ENCODE data around the gene IFTAP.
A peak's percentile ranks its signal among the peaks of the same experiment; 100 is the strongest.

The IFTAP gene

DNA sequence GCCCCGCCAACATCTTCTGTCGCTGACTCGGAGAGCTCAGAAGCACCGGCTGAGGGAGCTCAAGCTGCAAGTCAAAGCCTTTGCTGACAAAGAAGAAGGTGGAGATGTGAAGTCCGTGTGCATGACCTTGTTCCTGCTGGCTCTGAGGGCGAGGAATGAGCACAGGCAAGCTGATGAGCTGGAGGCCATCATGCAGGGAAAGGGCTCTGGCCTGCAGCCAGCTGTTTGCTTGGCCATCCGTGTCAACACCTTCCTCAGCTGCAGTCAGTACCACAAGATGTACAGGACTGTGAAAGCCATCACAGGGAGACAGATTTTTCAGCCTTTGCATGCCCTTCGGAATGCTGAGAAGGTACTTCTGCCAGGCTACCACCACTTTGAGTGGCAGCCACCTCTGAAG lies 19.8 kb upstream of the IFTAP start:
- no peak overlapping the region for H3K4me3 ChIP-seq (ENCODE audit: low read length)
- no peaks in the 10 kb centered on the region for H3K9me3 ChIP-seq (ENCODE audit: control insufficient read depth, low read length)
- H3K27me3 ChIP-seq (replicated peaks; ENCODE audit: control insufficient read depth, insufficient read depth, low read length): no peaks in the 10 kb centered on the region
- H3K9ac ChIP-seq (ENCODE audit: low read length): no peak overlapping the region
- no peaks in the 10 kb centered on the region for H3K36me3 ChIP-seq (ENCODE audit: control insufficient read depth, insufficient read depth, low read length, severe bottlenecking)
- H3K4me1 ChIP-seq (ENCODE audit: control insufficient read depth, insufficient read depth, low read length): peaks cover 15% of the 10 kb centered on the region
- no peak for DNase-seq (ENCODE audit: low read depth)

DNA sequence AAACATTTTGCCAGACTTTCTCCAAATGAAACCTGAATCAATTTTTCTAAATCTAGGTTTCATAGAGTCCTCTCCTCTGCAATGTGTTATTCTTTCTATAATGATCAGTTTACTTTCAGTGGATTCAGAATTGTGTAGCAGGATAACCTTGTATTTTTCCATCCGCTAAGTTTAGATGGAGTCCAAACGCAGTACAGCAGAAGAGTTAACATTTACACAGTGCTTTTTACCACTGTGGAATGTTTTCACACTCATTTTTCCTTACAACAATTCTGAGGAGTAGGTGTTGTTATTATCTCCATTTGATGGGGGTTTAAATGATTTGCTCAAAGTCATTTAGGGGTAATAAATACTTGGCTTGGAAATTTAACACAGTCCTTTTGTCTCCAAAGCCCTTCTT lies 16.9 kb upstream of the IFTAP start:
- DNase-seq (ENCODE audit: low read depth): no peak

DNA sequence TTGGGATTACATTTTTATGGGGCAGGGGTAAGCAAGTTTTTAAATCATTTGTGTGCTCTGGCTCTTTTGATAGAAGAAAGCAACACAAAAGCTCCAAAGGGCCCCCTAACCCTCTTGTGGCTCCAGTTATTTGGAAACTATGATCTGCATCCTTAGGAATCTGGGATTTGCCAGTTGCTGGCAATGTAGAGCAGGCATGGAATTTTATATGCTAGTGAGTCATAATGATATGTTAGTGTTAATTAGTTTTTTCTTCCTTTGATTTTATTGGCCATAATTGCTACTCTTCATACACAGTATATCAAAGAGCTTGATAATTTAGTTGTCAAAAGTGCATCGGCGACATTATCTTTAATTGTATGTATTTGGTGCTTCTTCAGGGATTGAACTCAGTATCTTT lies 16.4 kb upstream of the IFTAP start:
- Histone ChIP-seq H3K36me3 (ENCODE audit: control insufficient read depth, insufficient read depth, low read length, severe bottlenecking) (no peaks in the 10 kb centered on the region), H3K27me3 (replicated peaks; ENCODE audit: control insufficient read depth, insufficient read depth, low read length) (no peaks in the 10 kb centered on the region), H3K4me1 (ENCODE audit: control insufficient read depth, insufficient read depth, low read length) (peaks cover 15% of the 10 kb centered on the region), H3K9ac (ENCODE audit: low read length) (no peak overlapping the region), H3K4me3 (ENCODE audit: low read length) (no peak overlapping the region), H3K9me3 (ENCODE audit: control insufficient read depth, low read length) (no peaks in the 10 kb centered on the region)
- peak; percentile 62 for DNase-seq (ENCODE audit: low read depth)

More for the DNA sequence above, 16.9 kb upstream of the IFTAP start:
- no peak overlapping the region for H3K4me3 ChIP-seq (ENCODE audit: low read length)
- no peaks in the 10 kb centered on the region for H3K36me3 ChIP-seq (ENCODE audit: control insufficient read depth, insufficient read depth, low read length, severe bottlenecking)
- no peaks in the 10 kb centered on the region for H3K27me3 ChIP-seq (replicated peaks; ENCODE audit: control insufficient read depth, insufficient read depth, low read length)
- no peak overlapping the region for H3K9ac ChIP-seq (ENCODE audit: low read length)
- H3K4me1 ChIP-seq (ENCODE audit: control insufficient read depth, insufficient read depth, low read length): peaks cover 15% of the 10 kb centered on the region
- no peaks in the 10 kb centered on the region for H3K9me3 ChIP-seq (ENCODE audit: control insufficient read depth, low read length)

DNA sequence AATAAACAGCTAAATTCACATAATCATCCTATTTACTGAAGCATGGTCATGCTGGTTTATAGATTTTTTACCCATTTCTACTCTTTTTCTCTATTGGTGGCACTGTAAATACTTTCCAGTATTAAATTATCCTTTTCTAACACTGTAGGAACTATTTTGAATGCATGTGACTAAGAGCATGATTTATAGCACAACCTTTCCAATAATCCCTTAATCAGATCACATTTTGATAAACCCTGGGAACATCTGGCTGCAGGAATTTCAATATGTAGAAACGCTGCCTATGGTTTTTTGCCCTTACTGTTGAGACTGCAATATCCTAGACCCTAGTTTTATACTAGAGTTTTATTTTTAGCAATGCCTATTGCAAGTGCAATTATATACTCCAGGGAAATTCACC lies 15.8 kb upstream of the IFTAP start:
- no peaks in the 10 kb centered on the region for H3K27me3 ChIP-seq (replicated peaks; ENCODE audit: control insufficient read depth, insufficient read depth, low read length)
- no peak for DNase-seq (ENCODE audit: low read depth)
- no peak overlapping the region for H3K4me3 ChIP-seq (ENCODE audit: low read length)
- H3K4me1 ChIP-seq (ENCODE audit: control insufficient read depth, insufficient read depth, low read length): peaks cover 15% of the 10 kb centered on the region
- H3K9ac ChIP-seq (ENCODE audit: low read length): no peak overlapping the region
- no peaks in the 10 kb centered on the region for H3K9me3 ChIP-seq (ENCODE audit: control insufficient read depth, low read length)
- H3K36me3 ChIP-seq (ENCODE audit: control insufficient read depth, insufficient read depth, low read length, severe bottlenecking): no peaks in the 10 kb centered on the region

DNA sequence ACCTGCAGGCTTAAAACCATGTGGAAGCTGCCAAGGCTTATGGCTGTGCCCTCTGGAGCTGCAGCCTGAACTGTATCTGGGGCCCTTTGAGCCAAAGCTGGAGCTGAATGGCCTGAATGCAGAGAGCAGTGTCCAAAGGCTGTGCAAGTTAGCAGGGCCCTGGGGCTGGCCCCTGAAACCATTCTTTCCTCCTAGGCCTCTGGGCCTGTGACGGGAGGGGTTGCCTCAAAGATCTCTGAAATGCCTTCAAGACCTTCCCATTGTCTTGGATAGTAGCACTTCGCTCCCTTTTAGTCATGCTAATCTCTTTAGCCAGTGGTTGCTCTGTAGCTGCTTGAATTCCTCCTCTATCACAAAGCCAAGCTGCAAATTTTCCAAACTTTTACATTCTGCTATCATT lies 12.8 kb upstream of the IFTAP start:
- DNase-seq (ENCODE audit: low read depth): no peak
- Histone ChIP-seq H3K9me3 (ENCODE audit: control insufficient read depth, low read length) (no peaks in the 10 kb centered on the region), H3K9ac (ENCODE audit: low read length) (no peak overlapping the region), H3K4me1 (ENCODE audit: control insufficient read depth, insufficient read depth, low read length) (peaks cover 15% of the 10 kb centered on the region), H3K4me3 (ENCODE audit: low read length) (no peak overlapping the region), H3K36me3 (ENCODE audit: control insufficient read depth, insufficient read depth, low read length, severe bottlenecking) (no peaks in the 10 kb centered on the region), H3K27me3 (replicated peaks; ENCODE audit: control insufficient read depth, insufficient read depth, low read length) (no peaks in the 10 kb centered on the region)

DNA sequence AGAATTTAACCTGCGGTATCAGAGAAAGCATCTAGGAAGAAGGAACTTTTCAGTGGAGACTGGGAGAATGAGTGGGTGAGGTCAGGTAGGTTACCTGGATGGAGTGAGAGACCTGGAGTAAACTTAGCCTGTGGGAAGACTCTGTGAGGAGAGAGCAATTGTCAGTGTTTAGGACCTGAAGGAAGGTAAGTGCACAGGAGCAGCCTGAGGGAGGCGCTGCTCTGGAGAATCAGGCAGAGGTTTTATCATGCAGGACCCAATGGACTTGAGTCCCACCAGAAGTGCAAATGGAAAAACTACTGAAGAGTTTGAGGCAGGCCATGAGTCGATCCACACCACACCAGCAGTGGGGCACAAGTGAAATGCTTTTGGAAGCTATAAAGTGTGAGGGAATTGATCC lies 10.6 kb upstream of the IFTAP start:
- Histone ChIP-seq H3K27me3 (replicated peaks; ENCODE audit: control insufficient read depth, insufficient read depth, low read length) (no peaks in the 10 kb centered on the region), H3K36me3 (ENCODE audit: control insufficient read depth, insufficient read depth, low read length, severe bottlenecking) (no peaks in the 10 kb centered on the region), H3K4me1 (ENCODE audit: control insufficient read depth, insufficient read depth, low read length) (no peaks in the 10 kb centered on the region), H3K9me3 (ENCODE audit: control insufficient read depth, low read length) (no peaks in the 10 kb centered on the region), H3K9ac (ENCODE audit: low read length) (no peak overlapping the region), H3K4me3 (ENCODE audit: low read length) (no peak overlapping the region)
- no peak for DNase-seq (ENCODE audit: low read depth)

DNA sequence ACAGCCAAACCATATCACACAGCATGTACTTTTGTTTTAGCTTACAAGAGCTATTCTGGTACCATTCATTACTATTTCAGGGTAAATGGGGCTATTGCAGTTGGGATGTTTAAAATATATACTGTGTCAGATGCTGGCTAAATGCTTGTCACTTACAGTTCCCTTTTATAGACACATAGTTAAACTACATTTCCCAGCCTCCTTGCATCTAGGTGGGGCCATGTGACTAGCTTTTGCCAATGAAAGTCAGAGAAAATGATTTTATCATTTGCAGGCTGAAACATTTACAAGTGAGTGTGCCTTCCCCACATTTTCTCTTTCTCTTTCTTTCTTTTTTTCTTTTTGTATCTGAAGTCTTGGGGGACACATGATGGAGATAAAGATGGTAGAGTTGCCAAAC lies 7.8 kb upstream of the IFTAP start:
- H3K9ac ChIP-seq (ENCODE audit: low read length): no peak overlapping the region
- no peaks in the 10 kb centered on the region for H3K9me3 ChIP-seq (ENCODE audit: control insufficient read depth, low read length)
- H3K4me3 ChIP-seq (ENCODE audit: low read length): no peak overlapping the region
- peaks cover 7% of the 10 kb centered on the region for H3K27me3 ChIP-seq (replicated peaks; ENCODE audit: control insufficient read depth, insufficient read depth, low read length)
- no peaks in the 10 kb centered on the region for H3K4me1 ChIP-seq (ENCODE audit: control insufficient read depth, insufficient read depth, low read length)
- no peaks in the 10 kb centered on the region for H3K36me3 ChIP-seq (ENCODE audit: control insufficient read depth, insufficient read depth, low read length, severe bottlenecking)
- no peak for DNase-seq (ENCODE audit: low read depth)

DNA sequence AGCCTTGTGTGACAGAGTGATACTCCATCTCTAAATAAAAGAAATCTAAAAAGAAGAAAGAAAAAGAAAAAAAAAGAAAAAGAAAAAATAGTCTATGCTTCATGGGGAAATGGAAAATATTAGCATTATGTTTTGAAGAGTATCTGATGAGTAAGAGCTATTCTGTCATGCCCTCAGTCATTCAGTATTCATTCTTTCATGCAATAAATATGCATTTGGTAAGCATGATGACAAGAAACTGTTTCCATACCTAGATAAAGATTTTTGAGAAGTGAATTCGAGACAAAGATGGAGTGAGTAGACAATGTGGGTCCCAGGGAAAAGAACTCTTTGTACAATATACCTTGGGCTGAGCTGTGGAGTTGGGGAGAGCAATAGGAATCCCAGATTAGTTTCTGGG lies 6.2 kb upstream of the IFTAP start:
- H3K9me3 ChIP-seq (ENCODE audit: control insufficient read depth, low read length): no peaks in the 10 kb centered on the region
- no peaks in the 10 kb centered on the region for H3K4me1 ChIP-seq (ENCODE audit: control insufficient read depth, insufficient read depth, low read length)
- peaks cover 7% of the 10 kb centered on the region for H3K27me3 ChIP-seq (replicated peaks; ENCODE audit: control insufficient read depth, insufficient read depth, low read length)
- no peak for DNase-seq (ENCODE audit: low read depth)
- H3K4me3 ChIP-seq (ENCODE audit: low read length): no peak overlapping the region
- H3K36me3 ChIP-seq (ENCODE audit: control insufficient read depth, insufficient read depth, low read length, severe bottlenecking): no peaks in the 10 kb centered on the region
- no peak overlapping the region for H3K9ac ChIP-seq (ENCODE audit: low read length)

DNA sequence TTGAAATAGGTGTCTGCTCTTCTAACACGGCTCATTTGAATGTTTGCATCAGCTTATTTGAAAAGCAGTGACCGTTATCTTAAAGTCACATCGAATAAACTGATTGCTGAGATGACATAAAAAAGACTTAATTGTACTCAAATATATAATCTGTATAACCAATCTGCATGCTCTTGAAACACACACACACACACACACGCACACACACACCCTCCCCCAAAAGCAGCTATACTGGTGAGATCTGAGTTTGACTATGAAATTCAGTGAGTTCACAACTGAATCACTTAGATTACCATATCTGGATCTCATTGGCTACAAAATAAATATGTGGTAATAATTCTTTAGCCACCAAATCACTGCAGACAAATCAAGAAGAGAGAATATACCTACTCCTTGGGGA lies 3.8 kb upstream of the IFTAP start:
- H3K4me1 ChIP-seq (ENCODE audit: control insufficient read depth, insufficient read depth, low read length): peaks cover 7% of the 10 kb centered on the region
- peaks cover 7% of the 10 kb centered on the region for H3K27me3 ChIP-seq (replicated peaks; ENCODE audit: control insufficient read depth, insufficient read depth, low read length)
- H3K36me3 ChIP-seq (ENCODE audit: control insufficient read depth, insufficient read depth, low read length, severe bottlenecking): no peaks in the 10 kb centered on the region
- H3K4me3 ChIP-seq (ENCODE audit: low read length): no peak overlapping the region
- DNase-seq (ENCODE audit: low read depth): no peak
- no peaks in the 10 kb centered on the region for H3K9me3 ChIP-seq (ENCODE audit: control insufficient read depth, low read length)
- H3K9ac ChIP-seq (ENCODE audit: low read length): no peak overlapping the region

DNA sequence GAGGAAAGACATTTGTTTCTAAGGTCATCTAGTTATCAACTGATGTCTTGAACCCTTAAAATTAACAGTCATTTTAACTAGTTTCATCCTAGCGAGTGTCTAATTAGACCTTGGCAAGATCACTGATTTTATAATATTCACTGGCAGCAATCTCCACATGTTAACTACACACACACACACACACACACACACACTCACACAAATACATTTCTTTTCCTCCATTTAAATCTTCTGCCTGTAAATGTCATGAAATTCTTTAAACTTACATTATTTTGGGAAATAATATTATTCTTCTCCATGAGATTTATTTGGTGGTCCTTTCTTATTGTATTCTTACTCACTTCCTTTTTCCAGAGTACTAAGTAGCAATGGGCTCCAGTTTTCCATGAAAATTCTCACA lies 2.9 kb upstream of the IFTAP start:
- H3K27me3 ChIP-seq (replicated peaks; ENCODE audit: control insufficient read depth, insufficient read depth, low read length): peaks cover 7% of the 10 kb centered on the region
- DNase-seq (ENCODE audit: low read depth): no peak
- no peaks in the 10 kb centered on the region for H3K36me3 ChIP-seq (ENCODE audit: control insufficient read depth, insufficient read depth, low read length, severe bottlenecking)
- peaks cover 7% of the 10 kb centered on the region for H3K4me1 ChIP-seq (ENCODE audit: control insufficient read depth, insufficient read depth, low read length)
- no peak overlapping the region for H3K4me3 ChIP-seq (ENCODE audit: low read length)
- no peaks in the 10 kb centered on the region for H3K9me3 ChIP-seq (ENCODE audit: control insufficient read depth, low read length)
- no peak overlapping the region for H3K9ac ChIP-seq (ENCODE audit: low read length)

DNA sequence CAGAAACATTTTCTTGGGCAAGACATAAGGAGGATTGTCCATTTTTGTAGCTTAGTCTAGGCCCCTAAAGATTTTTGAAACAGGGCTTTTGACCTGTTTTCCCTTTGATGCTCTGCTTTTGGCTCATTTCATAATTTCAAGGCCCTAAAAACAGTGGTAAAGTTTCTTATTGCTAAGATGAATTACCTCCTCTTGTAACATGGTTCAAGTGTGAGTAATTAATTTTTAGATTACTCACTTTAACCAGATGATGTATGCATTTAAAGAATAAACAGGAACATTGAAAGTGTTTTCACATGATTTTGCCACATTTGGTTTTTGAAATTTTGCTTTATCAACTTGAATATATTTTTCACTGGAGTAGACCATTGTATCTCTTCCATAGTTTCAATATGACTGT lies 2.6 kb downstream of the IFTAP start:
- no peaks in the 10 kb centered on the region for H3K9me3 ChIP-seq (ENCODE audit: control insufficient read depth, low read length)
- no peak overlapping the region for H3K9ac ChIP-seq (ENCODE audit: low read length)
- H3K27me3 ChIP-seq (replicated peaks; ENCODE audit: control insufficient read depth, insufficient read depth, low read length): no peaks in the 10 kb centered on the region
- no peak overlapping the region for H3K4me3 ChIP-seq (ENCODE audit: low read length)
- DNase-seq (ENCODE audit: low read depth): no peak
- no peaks in the 10 kb centered on the region for H3K36me3 ChIP-seq (ENCODE audit: control insufficient read depth, insufficient read depth, low read length, severe bottlenecking)
- H3K4me1 ChIP-seq (ENCODE audit: control insufficient read depth, insufficient read depth, low read length): peaks cover 7% of the 10 kb centered on the region

DNA sequence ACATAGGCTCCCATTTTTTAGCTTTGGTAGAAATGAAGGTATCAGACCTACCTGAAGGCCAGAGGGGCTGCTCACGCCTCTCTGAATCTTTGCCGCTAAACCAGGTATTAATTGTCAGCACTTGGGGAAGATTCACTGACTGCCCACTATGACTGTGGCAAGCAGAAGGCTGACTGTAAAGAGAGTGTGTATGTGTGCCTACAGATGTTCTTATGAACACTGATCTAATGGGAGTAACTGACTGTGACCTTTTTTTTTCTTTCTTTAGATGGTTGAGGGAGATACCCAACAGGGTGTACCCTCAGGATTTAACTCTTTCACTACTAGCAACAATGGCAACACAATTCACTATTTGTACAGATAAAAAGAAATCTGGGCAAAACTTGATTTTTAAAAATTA lies 3.7 kb downstream of the IFTAP start, which contains the start of gene RAG2:
Gene RAG2 (minus strand): TSS at position 186 of the 400 bp plus-strand sequence. CDS start 4,068 bp downstream, outside the sequence.
- Histone ChIP-seq H3K4me1 (ENCODE audit: control insufficient read depth, insufficient read depth, low read length) (peaks cover 7% of the 10 kb centered on the region), H3K9me3 (ENCODE audit: control insufficient read depth, low read length) (no peaks in the 10 kb centered on the region), H3K9ac (ENCODE audit: low read length) (no peak within 1 kb of the TSS), H3K27me3 (replicated peaks; ENCODE audit: control insufficient read depth, insufficient read depth, low read length) (no peaks in the 10 kb centered on the region), H3K4me3 (ENCODE audit: low read length) (no peak within 1 kb of the TSS), H3K36me3 (ENCODE audit: control insufficient read depth, insufficient read depth, low read length, severe bottlenecking) (no peaks in the 10 kb centered on the region)
- no peak for DNase-seq (ENCODE audit: low read depth)
